ENCODE results near the gene LDLRAP1. TPM values are rescaled to one million over a fixed set of nuclear protein-coding genes. Genes with fewer than 3 reads are reported as not detected.

LDLRAP1 gene
- total RNA-seq, 6 experiments from 2014 or later = 10.4 to 14.1 (median 12.7) TPM

DNA sequence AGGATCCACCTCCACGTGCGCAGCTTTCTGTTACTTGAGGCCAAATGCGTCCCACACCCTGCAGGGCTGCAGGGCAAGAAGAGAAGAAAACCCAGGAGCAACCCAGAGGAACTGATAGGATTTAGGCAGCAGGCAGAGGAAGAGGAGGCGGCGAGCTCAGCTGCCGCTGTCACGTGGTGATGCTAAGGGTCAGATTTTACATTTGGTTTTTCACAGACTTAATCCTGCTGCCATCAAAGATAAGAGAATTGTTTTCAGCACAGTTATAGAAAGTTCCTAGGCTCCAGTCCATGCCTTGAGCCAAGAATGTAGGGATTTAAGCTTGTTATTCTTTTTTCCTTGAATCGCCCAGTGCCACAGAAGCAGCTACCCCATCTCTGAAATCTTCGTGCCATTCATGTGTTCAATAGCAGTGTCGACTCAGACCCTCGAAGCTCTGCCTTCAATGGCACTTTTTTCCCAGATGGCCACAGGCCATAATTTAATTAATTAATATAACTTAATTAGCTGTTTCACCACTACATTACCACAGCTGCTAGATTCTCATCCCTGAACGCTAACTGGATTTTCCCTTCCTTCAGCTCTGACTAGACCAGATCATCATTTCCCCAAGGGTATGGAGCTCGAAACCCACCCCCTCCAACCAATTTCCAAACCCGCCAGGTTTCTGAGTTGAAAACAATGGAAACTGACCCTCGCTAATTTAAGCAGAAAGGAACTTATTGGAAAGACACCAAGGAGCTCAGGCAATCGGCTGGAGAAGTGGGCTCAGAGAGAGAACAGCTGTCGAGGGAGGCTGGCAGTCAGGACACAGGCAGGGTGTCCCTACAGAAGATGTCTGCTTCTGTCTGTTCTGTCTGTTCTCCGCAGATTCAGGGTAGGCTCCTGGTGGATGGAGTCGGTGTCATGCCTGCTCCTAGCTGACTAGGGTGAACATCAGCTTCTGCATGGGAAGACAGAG, 36.2 kb downstream of the LDLRAP1 start:
- peaks cover 48% of the 10 kb centered on the region for H3K27me3 Mint-ChIP-seq (ENCODE audit: insufficient read depth)
- H3K36me3 Mint-ChIP-seq (ENCODE audit: low read depth) = peaks cover 6% of the 10 kb centered on the region
- no peak for DNase-seq
- H3K4me1 Mint-ChIP-seq (ENCODE audit: low read depth) = peaks cover under 1% of the 10 kb centered on the region; the same call in 1 of the 2 replicates
- no peak overlapping the region for H3K27ac Mint-ChIP-seq
- H3K4me3 Mint-ChIP-seq = no peak overlapping the region
- TF ChIP-seq, protein P1, sequence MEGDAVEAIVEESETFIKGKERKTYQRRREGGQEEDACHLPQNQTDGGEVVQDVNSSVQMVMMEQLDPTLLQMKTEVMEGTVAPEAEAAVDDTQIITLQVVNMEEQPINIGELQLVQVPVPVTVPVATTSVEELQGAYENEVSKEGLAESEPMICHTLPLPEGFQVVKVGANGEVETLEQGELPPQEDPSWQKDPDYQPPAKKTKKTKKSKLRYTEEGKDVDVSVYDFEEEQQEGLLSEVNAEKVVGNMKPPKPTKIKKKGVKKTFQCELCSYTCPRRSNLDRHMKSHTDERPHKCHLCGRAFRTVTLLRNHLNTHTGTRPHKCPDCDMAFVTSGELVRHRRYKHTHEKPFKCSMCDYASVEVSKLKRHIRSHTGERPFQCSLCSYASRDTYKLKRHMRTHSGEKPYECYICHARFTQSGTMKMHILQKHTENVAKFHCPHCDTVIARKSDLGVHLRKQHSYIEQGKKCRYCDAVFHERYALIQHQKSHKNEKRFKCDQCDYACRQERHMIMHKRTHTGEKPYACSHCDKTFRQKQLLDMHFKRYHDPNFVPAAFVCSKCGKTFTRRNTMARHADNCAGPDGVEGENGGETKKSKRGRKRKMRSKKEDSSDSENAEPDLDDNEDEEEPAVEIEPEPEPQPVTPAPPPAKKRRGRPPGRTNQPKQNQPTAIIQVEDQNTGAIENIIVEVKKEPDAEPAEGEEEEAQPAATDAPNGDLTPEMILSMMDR (IDR thresholded peaks at IDR 0.05) = no peak
- peaks cover 9% of the 10 kb centered on the region for H3K9me3 Mint-ChIP-seq

DNA sequence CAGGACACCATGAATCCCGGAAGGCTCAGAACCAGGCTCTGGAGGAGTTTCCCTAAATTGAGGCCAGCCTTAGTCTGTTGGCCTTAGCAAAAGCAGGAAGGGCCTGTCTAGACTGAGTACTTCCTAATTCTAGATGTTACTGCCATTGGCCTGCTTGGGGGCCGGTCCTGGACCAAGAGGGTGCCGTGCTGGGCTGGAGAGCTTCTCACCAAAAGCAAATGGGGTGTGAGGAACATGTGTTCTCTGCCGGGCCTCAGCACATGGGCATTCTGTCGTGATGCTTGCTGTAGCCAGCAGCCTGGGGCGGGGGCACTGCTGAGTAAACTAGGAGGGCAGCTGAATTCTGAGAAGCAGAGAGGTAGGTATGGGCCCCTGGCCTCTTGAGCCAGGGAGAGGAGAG, 37.5 kb downstream of the LDLRAP1 start:
- Mint-ChIP-seq H3K36me3 (ENCODE audit: low read depth) (peaks cover 6% of the 10 kb centered on the region), H3K27ac (no peak overlapping the region), H3K9me3 (peaks cover 9% of the 10 kb centered on the region), H3K4me3 (no peak overlapping the region), H3K4me1 (ENCODE audit: low read depth) (peaks cover 6% of the 10 kb centered on the region; the same call in 1 of the 2 replicates), H3K27me3 (ENCODE audit: insufficient read depth) (peaks cover 49% of the 10 kb centered on the region)
- TF ChIP-seq, protein P1 (IDR thresholded peaks at IDR 0.05) = no peak
- DNase-seq = no peak

DNA sequence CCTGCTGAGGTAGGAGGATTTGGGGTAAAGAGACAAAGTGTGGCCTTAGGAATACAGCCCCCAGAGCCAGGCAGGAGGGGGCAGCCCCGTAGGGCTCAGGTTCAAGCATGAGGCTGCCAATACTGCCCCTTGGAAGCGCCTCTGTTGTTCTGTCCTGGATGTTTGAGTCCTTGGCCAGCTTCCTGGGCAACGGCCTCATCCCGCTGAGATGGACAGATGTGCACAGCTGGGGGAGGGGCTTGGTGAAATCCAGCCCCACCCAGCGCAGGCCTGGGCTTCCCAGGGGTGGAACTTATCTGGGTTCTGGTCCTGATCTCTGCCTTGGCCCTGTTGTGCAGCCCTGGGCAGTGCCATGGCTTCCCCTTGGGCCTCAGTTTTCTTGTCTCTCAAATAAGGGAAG, 38.4 kb downstream of the LDLRAP1 start:
- Mint-ChIP-seq H3K36me3 (ENCODE audit: low read depth) (peaks cover 6% of the 10 kb centered on the region), H3K27ac (no peak overlapping the region), H3K27me3 (ENCODE audit: insufficient read depth) (peaks cover 55% of the 10 kb centered on the region), H3K4me3 (no peak overlapping the region), H3K9me3 (peaks cover 9% of the 10 kb centered on the region), H3K4me1 (ENCODE audit: low read depth) (peaks cover 6% of the 10 kb centered on the region; the same call in 1 of the 2 replicates)
- TF ChIP-seq, protein P1 (IDR thresholded peaks at IDR 0.05) = no peak
- DNase-seq = no peak

DNA sequence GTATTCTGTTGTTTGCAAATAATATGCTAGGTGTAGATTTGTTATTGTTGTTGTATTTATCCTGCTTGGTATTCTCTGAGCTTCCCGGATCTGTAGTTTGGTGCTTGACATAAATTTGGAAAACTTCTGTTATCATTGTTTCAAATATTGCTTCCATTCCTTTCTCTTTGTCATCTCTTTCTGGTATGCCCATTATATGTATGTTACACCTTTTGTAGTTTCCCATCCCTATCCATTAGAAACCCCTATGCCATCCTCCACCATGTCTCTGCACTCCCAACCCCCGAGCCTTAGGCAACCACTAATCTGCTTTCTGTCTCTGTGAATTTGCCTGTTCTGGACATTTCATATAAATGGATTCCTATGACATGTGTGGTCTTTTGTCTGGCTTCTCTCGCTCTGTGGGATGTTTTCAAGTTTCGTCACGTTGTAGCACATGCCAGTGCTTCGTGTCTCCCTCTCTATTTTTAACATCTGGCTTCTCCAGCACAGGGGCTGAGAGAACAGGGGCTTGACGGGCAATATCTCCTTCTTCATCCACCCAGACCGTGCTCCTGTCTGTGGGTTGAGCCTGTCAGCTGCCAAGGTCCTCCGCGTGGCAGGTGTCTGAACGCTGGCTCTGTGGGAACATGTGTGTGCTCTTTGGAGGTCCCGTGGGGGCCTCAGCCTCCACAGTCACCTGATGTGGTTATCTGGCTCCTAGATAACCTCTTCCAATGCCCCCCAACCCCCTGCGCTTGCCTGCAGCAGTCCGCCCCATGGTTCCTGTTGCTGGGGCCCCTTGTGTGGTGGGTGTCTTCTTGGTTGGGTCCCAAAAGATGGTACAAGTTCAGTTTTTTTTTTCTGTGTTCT, 40.3 kb downstream of the LDLRAP1 start:
- Mint-ChIP-seq H3K36me3 (ENCODE audit: low read depth) (peaks cover 6% of the 10 kb centered on the region), H3K4me3 (no peak overlapping the region), H3K27me3 (ENCODE audit: insufficient read depth) (peaks cover 52% of the 10 kb centered on the region), H3K27ac (no peak overlapping the region), H3K9me3 (peaks cover 9% of the 10 kb centered on the region), H3K4me1 (ENCODE audit: low read depth) (peaks cover 6% of the 10 kb centered on the region; the same call in 1 of the 2 replicates)
- TF ChIP-seq, protein P1 (IDR thresholded peaks at IDR 0.05) = no peak
- no peak for DNase-seq

DNA sequence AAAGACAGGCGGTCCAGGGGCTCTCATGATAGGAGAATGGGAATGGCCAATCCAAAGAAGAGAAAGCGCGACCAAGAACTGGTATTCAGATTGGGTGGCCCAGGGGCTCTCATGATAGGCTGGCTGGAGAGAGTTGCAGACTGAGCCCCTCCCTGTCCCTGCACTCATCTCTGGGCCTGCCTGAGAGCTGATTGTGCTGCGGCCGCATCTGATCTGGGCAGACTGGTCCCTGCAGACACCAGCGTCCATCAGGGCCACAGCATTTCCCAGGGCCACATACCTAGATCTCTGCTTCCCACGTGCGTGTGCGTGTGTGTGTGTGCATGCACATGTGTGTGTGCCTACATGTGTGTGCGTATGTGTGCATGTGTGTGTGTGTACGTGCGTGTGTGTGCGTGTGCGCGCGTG, 42.8 kb downstream of the LDLRAP1 start:
- TF ChIP-seq, protein P1 (IDR thresholded peaks at IDR 0.05) = no peak
- Mint-ChIP-seq H3K4me3 (no peak overlapping the region), H3K36me3 (ENCODE audit: low read depth) (peaks cover 6% of the 10 kb centered on the region), H3K9me3 (peaks cover 9% of the 10 kb centered on the region), H3K27me3 (ENCODE audit: insufficient read depth) (peaks cover 43% of the 10 kb centered on the region), H3K4me1 (ENCODE audit: low read depth) (peaks cover 6% of the 10 kb centered on the region; the same call in 1 of the 2 replicates), H3K27ac (no peak overlapping the region)
- DNase-seq = no peak

Data from HFFc6 (cell line).